Stimulated activated naive CD8-positive, alpha-beta T cell treated with anti-CD3 and anti-CD28 coated beads, Interleukin-15, Interleukin-2, amounts not matched to agents 100 ng/mL and 50 ng/mL, for 24 hours (primary cell): ENCODE data around the gene IMP3.

Experiments
- H3K27ac Mint-ChIP-seq: one replicate; pipeline ENCODE4 v1.8.0; 2021; ENCODE audit warnings: mild to moderate bottlenecking, mixed read lengths
- H3K27me3 Mint-ChIP-seq: one replicate; pipeline ENCODE4 v1.8.0; 2021; ENCODE audit warnings: mixed read lengths
- H3K36me3 Mint-ChIP-seq: one replicate; pipeline ENCODE4 v1.8.0; 2021; ENCODE audit warnings: low read depth, mixed read lengths
- H3K4me1 Mint-ChIP-seq: one replicate; pipeline ENCODE4 v1.8.0; 2021; ENCODE audit warnings: low read depth, mixed read lengths
- H3K4me3 Mint-ChIP-seq: one replicate; pipeline ENCODE4 v1.8.0; 2021; ENCODE audit warnings: mild to moderate bottlenecking, mixed read lengths
- H3K9me3 Mint-ChIP-seq: one replicate; pipeline ENCODE4 v1.8.0; 2021; ENCODE audit warnings: mixed read lengths

IMP3 gene

DNA sequence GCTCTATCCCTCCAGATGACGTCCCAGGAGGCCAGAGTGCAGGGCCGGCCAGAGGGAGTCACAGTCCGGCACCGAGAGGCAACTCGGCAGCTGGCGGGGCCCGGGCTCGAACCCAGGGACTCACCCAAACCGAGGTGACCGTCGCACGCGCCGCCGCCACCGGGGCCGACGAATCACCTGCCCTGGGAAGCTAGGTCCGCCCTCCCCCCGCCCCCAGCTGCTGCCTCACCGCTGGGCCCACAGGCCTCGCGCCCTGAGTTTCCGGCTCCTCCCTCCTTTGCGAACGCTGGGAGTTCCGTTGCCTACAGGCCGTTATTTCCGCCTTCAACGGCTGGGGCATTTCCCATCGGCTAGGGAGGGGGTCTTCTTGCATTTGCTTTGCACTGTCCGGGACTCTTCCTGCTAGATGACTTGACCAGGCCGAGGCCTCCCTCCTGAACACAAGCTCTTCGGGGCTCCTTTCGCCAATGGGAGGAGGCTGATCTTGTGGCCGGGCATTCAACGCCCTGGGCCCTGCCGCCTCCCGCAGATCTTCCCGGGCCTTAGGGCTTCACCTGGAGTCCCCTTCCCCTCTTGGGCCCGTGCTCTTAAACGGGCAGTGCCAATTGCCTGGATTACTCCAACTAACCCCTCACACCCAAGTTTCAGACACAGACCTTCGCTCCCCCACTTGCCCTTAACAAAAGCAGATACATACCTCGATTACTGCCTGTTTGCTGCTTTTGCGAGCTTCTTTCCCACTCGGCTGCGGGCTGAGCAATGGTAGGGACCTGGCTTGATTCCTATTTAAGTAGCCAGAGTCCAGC is 14.3 kb downstream of the IMP3 start, which contains the start of gene SNUPN:
SNUPN (minus strand) TSS at position 184 of the 806 bp plus-strand sequence. CDS start 4,674 bp downstream, outside the sequence.
- Mint-ChIP-seq H3K4me1 (peaks cover 46% of the 10 kb centered on the region), H3K36me3 (peaks cover 11% of the 10 kb centered on the region), H3K4me3 (peak within 1 kb of the TSS; percentile 94), H3K9me3 (no peaks in the 10 kb centered on the region), H3K27ac (peak within 1 kb of the TSS; percentile 96), H3K27me3 (no peaks in the 10 kb centered on the region)

DNA sequence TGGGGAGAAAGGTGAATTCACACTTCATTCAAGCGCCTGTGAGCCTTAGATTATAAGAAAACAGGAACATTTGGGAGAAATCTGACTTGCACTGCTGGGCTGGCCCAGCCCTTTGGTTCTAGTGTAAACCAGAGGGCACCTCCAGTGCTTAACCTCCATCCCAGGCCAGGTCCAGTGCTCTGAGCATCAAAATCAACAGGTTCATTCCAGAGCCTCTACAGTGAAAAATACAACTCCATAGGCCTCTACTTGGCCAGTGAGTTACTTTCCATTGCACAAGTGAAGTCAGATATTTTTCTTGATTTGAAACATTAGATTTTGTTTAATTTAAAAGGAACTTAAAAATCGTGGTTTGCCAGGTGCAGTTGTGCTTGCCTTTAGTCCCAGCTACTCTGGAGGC is 17.5 kb downstream of the IMP3 start:
- H3K36me3 Mint-ChIP-seq = peaks cover 31% of the 10 kb centered on the region
- H3K27ac Mint-ChIP-seq = peak overlapping the region; percentile 90
- H3K4me1 Mint-ChIP-seq = peaks cover 59% of the 10 kb centered on the region
- no peaks in the 10 kb centered on the region for H3K27me3 Mint-ChIP-seq
- H3K4me3 Mint-ChIP-seq = no peak overlapping the region
- no peaks in the 10 kb centered on the region for H3K9me3 Mint-ChIP-seq

DNA sequence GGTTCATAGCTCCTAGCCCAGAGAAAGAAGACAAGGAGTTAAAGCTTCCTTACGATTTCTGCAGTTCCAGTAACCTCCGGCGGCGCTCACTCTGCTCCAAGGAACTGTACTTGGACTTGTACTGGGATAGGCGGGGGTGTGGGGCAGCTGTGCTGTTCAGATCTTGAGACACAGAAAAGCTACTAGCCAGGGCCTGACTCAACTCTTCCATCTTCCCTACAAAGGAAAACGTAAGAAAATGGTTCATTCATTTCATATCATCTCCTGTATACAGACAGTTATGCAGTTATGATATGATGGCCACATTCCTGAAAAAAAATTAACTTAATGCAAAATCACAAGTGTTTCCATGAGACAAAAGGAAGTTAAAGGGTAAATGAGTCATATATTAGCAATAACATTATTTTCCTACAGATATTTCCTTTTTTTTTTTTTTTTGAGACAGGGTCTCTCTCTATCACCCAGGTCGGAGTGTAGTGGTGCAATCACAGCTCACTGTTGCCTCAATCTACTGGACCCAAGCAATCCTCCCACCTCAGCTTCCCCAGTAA is 19.1 kb downstream of the IMP3 start:
- peaks cover 48% of the 10 kb centered on the region for H3K4me1 Mint-ChIP-seq
- peak overlapping the region; percentile 72 for H3K4me3 Mint-ChIP-seq
- H3K27me3 Mint-ChIP-seq = no peaks in the 10 kb centered on the region
- H3K36me3 Mint-ChIP-seq = peaks cover 44% of the 10 kb centered on the region
- peak overlapping the region; percentile 90 for H3K27ac Mint-ChIP-seq
- H3K9me3 Mint-ChIP-seq = no peaks in the 10 kb centered on the region

DNA sequence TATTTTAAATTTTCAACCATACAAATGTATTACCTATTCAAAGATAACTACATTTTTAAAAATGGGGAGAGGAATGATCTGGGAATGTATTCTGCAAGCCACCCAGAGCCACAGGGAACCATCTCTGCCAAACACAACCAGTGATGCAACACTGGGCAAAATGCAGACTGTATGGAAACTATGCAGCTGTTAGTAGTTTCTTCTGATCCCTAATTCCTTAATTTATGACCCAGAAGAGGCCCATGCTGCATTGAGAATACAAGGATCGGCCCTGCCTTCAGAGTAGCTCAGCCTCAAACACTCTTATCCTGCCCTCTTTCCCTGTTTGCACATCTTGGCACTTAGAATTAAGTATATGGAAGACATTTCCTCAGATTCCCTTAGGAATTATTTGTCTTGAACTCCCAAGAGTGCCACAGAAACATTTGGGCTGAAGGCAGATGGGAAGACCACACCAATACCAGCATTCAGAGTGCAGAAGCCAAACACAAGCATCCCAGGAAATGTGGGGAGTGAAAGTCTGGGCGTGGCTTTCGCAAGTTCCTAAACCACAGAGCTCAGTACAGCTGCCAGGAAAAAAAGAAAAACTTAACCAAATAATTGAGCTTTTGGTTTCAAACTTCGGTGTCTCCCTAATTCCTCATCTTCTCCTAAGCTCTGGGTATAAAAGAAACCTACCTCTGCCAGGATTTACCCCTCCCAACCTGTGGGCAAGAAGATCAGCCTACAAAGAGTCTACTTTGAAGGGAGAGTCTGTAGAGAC is 19.8 kb downstream of the IMP3 start:
- Mint-ChIP-seq H3K36me3 (peaks cover 49% of the 10 kb centered on the region), H3K27me3 (no peaks in the 10 kb centered on the region), H3K9me3 (no peaks in the 10 kb centered on the region), H3K4me3 (peak overlapping the region; percentile 72), H3K4me1 (peaks cover 50% of the 10 kb centered on the region), H3K27ac (peak overlapping the region; percentile 90)

DNA sequence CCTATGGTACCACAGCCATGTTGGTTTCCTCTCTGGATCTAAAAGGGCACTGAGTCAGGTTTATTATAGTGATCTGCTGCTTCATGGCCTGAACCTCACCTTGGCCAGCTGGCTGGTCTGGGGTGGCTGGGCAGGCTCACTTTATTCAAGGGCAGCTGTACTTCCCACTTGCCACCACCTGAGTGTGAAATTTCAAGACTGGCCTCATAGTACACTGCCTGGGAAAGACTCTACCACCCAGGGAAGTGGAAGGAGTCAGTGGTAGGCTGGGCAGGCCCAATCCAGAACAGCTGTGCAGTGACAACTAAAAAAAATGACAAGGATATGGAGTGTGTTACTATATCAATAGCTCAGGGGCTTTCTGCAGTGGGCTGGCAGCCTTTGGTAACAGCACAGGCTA is 23.3 kb downstream of the IMP3 start:
- H3K27ac Mint-ChIP-seq = no peak overlapping the region

DNA sequence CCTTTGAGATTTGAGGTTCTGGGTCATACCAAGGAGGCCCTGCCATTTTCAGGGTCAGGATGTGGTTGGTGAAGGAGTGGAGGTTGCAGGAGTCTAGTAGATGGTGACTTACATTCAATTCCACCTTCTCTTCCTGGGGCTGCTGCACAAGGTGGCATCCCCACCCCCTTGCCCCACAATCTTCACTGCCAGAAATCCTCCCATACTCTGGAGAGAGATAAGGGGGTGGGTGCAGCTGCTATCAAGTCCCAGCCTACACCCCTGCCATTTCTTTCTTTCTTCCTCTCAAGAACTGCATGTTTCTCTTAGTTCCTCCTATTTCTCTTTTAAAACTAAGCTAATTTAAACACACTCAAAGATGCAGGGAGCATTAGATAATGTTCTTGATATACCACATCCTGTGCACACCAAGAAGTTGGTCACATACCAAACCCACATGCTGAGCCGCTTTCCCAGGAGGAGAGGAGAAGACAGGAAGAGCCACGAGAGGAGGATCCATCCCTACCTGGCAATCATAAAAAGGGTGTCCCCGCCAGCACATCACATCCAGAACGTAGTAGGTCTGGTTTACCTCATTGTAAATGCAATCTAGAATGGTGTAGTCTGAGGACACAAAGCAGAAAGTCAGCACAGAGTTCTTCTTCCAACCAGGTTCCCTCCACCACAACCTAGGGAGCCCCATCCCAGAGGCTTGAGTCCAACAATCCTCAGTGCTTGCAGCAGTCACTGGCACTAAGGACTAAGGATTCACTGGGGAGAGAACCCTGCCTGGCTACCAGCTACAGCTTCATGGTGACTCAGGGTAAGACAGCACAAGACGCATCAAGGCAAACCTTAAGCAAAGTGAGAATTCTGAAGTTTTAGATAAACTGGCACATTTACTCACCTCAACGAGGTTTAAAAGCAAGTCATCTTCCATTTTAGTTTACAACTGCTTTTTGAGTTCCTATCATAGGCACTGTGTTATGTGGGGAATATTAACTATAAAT is 33.0 kb downstream of the IMP3 start:
- Mint-ChIP-seq H3K27ac (peak overlapping the region; percentile 80), H3K36me3 (peaks cover 67% of the 10 kb centered on the region), H3K4me1 (peaks cover 37% of the 10 kb centered on the region)

More for the DNA sequence above, 23.3 kb downstream of the IMP3 start:
- Mint-ChIP-seq H3K4me3 (no peak overlapping the region), H3K9me3 (no peaks in the 10 kb centered on the region), H3K4me1 (peaks cover 31% of the 10 kb centered on the region), H3K36me3 (peaks cover 67% of the 10 kb centered on the region), H3K27me3 (no peaks in the 10 kb centered on the region)

DNA sequence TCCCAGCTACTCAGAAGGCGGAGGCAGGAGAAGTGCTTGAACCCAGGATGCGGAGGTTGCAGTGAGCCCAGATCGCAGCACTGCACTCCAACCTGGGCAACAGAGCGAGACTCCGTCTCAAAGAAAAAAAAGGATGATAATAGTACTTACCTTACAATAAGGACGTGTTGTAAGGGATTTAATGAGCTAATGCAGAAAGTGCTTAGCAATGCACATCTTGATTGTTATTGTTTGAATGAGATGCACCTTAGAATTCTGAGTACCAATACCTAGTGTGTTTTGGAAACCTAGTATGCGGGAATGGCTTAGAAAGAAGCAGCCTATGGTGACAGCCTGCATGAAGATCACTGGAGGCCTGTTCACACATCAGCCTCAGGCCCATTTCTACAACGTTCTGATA is 34.0 kb downstream of the IMP3 start:
- H3K36me3 Mint-ChIP-seq = peaks cover 71% of the 10 kb centered on the region
- peak overlapping the region; percentile 24 for H3K4me3 Mint-ChIP-seq
- no peaks in the 10 kb centered on the region for H3K27me3 Mint-ChIP-seq
- H3K27ac Mint-ChIP-seq = peak overlapping the region; percentile 80
- no peaks in the 10 kb centered on the region for H3K9me3 Mint-ChIP-seq
- peaks cover 37% of the 10 kb centered on the region for H3K4me1 Mint-ChIP-seq

More for the DNA sequence above, 33.0 kb downstream of the IMP3 start:
- H3K9me3 Mint-ChIP-seq = no peaks in the 10 kb centered on the region
- no peaks in the 10 kb centered on the region for H3K27me3 Mint-ChIP-seq
- peak overlapping the region; percentile 24 for H3K4me3 Mint-ChIP-seq

DNA sequence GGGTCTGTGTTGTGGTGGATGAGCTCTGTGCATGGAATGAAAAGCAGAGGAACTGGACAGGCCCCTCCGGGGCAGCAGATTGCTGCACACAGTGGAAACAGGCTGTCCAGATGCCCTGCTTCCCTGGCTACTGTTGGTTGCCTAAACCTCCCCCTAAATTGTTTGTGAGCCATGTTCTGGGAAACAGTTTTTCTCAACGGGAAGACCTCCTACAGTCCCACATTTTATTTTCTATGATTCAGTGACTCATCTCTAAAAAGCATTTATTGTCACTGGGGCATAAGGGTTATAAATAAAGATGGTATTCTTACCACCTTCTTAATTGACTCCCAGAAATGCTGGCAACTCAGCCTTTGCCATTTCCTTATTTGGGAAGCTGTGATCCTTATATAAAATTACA is 40.6 kb downstream of the IMP3 start:
- peaks cover 19% of the 10 kb centered on the region for H3K4me1 Mint-ChIP-seq
- no peak overlapping the region for H3K27ac Mint-ChIP-seq
- no peaks in the 10 kb centered on the region for H3K27me3 Mint-ChIP-seq
- H3K36me3 Mint-ChIP-seq = peaks cover 68% of the 10 kb centered on the region
- no peak overlapping the region for H3K4me3 Mint-ChIP-seq
- H3K9me3 Mint-ChIP-seq = no peaks in the 10 kb centered on the region

DNA sequence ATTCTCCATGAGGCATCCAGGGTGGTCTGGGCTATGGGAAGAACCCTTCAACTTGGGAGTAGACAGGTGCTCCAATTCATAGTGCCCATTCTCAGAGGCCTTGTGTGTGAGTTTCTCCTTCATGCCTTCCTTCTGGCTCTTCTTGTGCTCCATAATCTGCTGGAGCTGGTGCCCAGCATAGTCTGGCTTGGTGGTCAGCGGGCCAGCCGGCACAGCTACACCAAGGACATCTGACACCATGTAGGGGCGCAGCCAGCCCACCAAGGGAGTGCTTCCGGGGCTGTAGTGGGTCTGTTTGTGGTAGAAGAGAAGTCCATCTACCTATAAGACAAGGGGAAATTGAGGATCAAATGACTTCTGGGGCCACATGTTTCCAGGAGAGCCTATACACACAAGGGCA is 41.7 kb downstream of the IMP3 start:
- Mint-ChIP-seq H3K4me3 (no peak overlapping the region), H3K36me3 (peaks cover 65% of the 10 kb centered on the region), H3K9me3 (no peaks in the 10 kb centered on the region), H3K27me3 (no peaks in the 10 kb centered on the region), H3K27ac (no peak overlapping the region), H3K4me1 (peaks cover 19% of the 10 kb centered on the region)

DNA sequence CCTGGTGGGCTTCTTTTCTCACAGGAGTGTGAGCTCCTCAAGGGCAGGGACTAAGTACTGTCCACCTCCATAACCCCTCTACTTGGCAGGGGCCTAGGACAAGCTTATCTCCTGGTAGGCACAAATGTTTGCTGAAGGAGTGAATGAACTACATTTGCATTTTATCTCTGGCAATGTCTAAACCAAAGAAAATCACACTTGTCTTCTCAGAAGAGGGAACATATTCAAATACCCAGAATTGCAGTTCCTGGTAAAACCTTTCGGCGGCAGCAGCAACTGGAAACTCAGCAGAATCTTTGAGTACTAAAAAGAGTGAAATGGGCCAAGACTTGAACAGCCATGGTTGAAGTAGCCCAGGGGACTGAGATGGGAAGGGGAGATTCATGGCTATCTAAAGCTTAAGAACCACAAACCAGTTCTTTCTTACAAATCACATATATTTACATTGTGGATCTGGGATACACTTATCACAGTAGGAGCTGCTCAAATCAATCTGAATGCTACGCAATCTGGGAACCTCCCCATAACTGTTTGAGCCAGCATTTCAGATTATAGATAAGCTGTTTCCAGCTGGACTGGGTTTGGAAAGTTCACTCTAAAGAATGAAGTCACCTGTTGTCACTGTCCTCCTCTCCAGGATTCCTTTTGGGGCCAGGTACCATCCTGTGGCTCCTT is 42.2 kb downstream of the IMP3 start:
- no peaks in the 10 kb centered on the region for H3K27me3 Mint-ChIP-seq
- peak overlapping the region; percentile 80 for H3K27ac Mint-ChIP-seq
- no peaks in the 10 kb centered on the region for H3K9me3 Mint-ChIP-seq
- H3K4me1 Mint-ChIP-seq = peaks cover 19% of the 10 kb centered on the region
- peaks cover 65% of the 10 kb centered on the region for H3K36me3 Mint-ChIP-seq
- peak overlapping the region; percentile 24 for H3K4me3 Mint-ChIP-seq

DNA sequence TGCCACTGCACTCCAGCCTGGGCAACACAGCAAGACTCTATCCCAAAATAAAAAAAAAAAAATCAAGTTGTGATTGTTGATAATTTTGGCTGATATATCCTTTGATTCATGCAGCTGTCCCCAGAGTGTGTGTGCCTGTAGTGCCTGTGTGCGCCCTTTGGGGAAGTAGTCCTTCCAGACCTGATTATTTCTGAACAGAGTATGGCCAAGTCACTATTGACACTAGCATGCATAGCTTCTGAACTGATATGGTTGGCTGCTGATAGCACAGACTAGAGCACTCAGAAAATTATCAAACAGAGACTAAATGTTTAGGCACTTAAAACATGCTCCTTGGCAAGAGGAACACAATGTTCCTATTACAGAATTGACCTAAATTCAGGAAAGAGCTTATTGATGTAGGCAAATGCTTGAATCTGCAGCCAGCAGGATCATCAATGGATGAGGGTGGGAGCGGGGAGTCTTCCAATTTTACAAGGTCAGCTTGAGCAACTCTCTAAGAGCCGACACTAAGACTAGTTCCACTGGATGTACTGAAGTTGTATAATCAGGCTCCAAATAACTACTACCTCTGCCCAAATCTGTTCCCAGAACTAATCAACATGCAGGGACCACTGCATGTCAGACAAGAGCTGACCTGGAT is 43.2 kb downstream of the IMP3 start:
- H3K27ac Mint-ChIP-seq = no peak overlapping the region
- H3K36me3 Mint-ChIP-seq = peaks cover 68% of the 10 kb centered on the region
- H3K27me3 Mint-ChIP-seq = no peaks in the 10 kb centered on the region
- no peaks in the 10 kb centered on the region for H3K9me3 Mint-ChIP-seq
- peaks cover 19% of the 10 kb centered on the region for H3K4me1 Mint-ChIP-seq
- no peak overlapping the region for H3K4me3 Mint-ChIP-seq

DNA sequence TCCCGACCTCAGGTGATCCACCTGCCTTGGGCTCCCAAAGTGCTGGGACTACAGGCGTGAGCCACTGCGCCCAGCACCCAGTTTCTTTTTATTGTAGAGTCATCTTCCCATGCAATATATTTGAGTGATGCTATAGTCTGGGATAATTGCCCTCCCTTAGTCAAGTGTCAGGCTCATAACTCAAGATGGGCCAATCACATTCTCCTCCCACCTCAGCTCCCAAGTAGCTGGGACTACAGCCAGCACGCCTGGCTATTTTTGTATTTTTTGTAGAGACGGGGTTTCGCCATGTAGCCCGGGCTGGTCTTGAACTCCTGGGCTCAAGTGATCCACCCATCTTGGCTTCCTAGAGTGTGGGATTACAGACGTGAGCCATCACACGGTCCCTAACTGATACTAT is 45.7 kb downstream of the IMP3 start:
- no peaks in the 10 kb centered on the region for H3K9me3 Mint-ChIP-seq
- H3K27me3 Mint-ChIP-seq = no peaks in the 10 kb centered on the region
- no peak overlapping the region for H3K4me3 Mint-ChIP-seq
- H3K27ac Mint-ChIP-seq = no peak overlapping the region
- peaks cover 61% of the 10 kb centered on the region for H3K36me3 Mint-ChIP-seq
- H3K4me1 Mint-ChIP-seq = peaks cover 23% of the 10 kb centered on the region

DNA sequence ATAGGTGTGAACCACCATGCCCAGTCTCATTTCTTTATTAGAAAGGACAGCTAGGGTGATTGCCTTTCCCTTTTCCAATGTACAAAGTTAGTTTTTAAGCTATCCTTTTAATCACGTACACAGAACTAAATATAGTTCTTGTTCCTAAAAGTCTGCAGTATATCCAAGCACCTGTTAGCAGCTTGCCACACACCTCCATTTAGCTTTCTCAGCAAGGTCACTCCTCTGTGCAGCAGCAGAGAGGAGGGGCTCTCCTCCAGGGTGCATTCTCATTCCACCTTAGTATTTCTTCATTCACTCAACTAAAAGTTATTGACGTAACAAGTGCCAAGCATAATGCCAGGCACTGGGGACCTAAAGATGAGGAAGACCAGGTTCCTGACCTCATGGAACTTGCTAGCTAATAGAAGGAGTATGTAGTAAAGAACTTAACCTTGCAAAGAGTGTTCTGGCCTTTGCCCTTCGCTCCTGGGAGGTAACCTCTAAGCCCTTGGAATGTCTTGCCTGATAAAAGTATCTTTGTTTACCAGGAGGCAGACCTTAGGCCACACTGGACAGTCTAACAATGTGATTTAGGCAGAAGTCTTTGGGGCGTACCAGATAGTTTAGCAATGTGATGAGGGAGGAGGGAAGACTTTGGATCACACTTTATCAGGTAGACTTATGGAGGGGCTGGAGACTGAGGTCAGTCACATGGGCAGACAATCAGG is 48.2 kb downstream of the IMP3 start:
- Mint-ChIP-seq H3K27me3 (no peaks in the 10 kb centered on the region), H3K4me3 (no peak overlapping the region), H3K4me1 (peaks cover 5% of the 10 kb centered on the region)

More for the DNA sequence above, 48.2 kb downstream of the IMP3 start:
- Mint-ChIP-seq H3K36me3 (peaks cover 54% of the 10 kb centered on the region), H3K27ac (no peak overlapping the region), H3K9me3 (no peaks in the 10 kb centered on the region)
